MM.1S (cell line): ENCODE data around the gene ELF4.

Experiments used
- DNase-seq: peaks from one replicate; pipeline ENCODE4 v3.0.0-alpha.2; 2015
- H2AFZ ChIP-seq: fragments of 300-600 bp; sonication (generic); 2 replicates; pipeline ENCODE4 v1.6.0; 2016; ENCODE audit warnings: antibody characterized with exemption, low read length
- H3F3A ChIP-seq: fragments of 300-600 bp; sonication (generic); 2 replicates; pipeline ENCODE4 v1.6.1; 2016; ENCODE audit warnings: mild to moderate bottlenecking, antibody characterized with exemption, low read length, moderate library complexity, mixed read lengths; ENCODE audit not compliant: insufficient read depth
- H3K27ac ChIP-seq: fragments of 300-600 bp; sonication (generic); 2 replicates; pipeline ENCODE4 v1.5.1; 2016; ENCODE audit warnings: mild to moderate bottlenecking, low read length
- H3K27me3 ChIP-seq: fragments of 300-600 bp; sonication (generic); replicated peaks from 2 replicates; pipeline ENCODE4 v1.6.0; 2016; ENCODE audit warnings: low read length; ENCODE audit not compliant: insufficient read depth
- H3K36me3 ChIP-seq: fragments of 300-600 bp; sonication (generic); replicated peaks from 2 replicates; pipeline ENCODE4 v1.6.1; 2016; ENCODE audit warnings: mild to moderate bottlenecking, low read length, mixed read lengths; ENCODE audit not compliant: insufficient read depth
- H3K4me1 ChIP-seq: fragments of 300-600 bp; sonication (generic); 2 replicates; pipeline ENCODE4 v1.6.1; 2016; ENCODE audit warnings: low read length, mixed read lengths
- H3K4me2 ChIP-seq: fragments of 300-600 bp; sonication (generic); 2 replicates; pipeline ENCODE4 v1.6.0; 2016; ENCODE audit warnings: low read depth, low read length
- H3K4me3 ChIP-seq: fragments of 300-600 bp; sonication (generic); 2 replicates; pipeline ENCODE4 v1.5.1; 2016; ENCODE audit warnings: low read length, mixed read lengths
- H3K79me2 ChIP-seq: fragments of 300-600 bp; sonication (generic); 2 replicates; pipeline ENCODE4 v1.6.1; 2016; ENCODE audit warnings: mixed run types, low read length, mixed read lengths
- H3K9ac ChIP-seq: fragments of 300-600 bp; sonication (generic); 2 replicates; pipeline ENCODE4 v1.6.1; 2016; ENCODE audit warnings: low read length, mixed read lengths
- H3K9me2 ChIP-seq: fragments of 300-600 bp; sonication (generic); replicated peaks from 2 replicates; pipeline ENCODE4 v1.6.1; 2016; ENCODE audit warnings: mild to moderate bottlenecking, low read length, mixed read lengths; ENCODE audit not compliant: insufficient read depth
- H3K9me3 ChIP-seq: fragments of 300-600 bp; sonication (generic); replicated peaks from 2 replicates; pipeline ENCODE4 v1.6.1; 2016; ENCODE audit warnings: mild to moderate bottlenecking, low read length, mixed read lengths; ENCODE audit not compliant: insufficient read depth
- H4K20me1 ChIP-seq: fragments of 300-600 bp; sonication (generic); 2 replicates; pipeline ENCODE4 v1.6.1; 2016; ENCODE audit warnings: mild to moderate bottlenecking, low read length, moderate library complexity, mixed read lengths; ENCODE audit not compliant: insufficient read depth
- CTCF ChIP-seq: fragments of 300-600 bp; sonication (generic); IDR thresholded peaks from 2 replicates; pipeline ENCODE4 v1.5.1; 2016; ENCODE audit warnings: antibody characterized with exemption, low read length, mixed read lengths
- EZH2 ChIP-seq: fragments of 300-600 bp; sonication (generic); optimal IDR thresholded peaks from 2 replicates; pipeline ENCODE3; 2017; ENCODE audit warnings: low read depth, mild to moderate bottlenecking, antibody characterized with exemption, low read length, mixed read lengths
- EZH2phosphoT487 ChIP-seq: fragments of 300-600 bp; sonication (generic); IDR thresholded peaks from 2 replicates; pipeline ENCODE4 v1.6.1; 2018; ENCODE audit warnings: antibody characterized with exemption, low read length

ELF4 gene

DNA sequence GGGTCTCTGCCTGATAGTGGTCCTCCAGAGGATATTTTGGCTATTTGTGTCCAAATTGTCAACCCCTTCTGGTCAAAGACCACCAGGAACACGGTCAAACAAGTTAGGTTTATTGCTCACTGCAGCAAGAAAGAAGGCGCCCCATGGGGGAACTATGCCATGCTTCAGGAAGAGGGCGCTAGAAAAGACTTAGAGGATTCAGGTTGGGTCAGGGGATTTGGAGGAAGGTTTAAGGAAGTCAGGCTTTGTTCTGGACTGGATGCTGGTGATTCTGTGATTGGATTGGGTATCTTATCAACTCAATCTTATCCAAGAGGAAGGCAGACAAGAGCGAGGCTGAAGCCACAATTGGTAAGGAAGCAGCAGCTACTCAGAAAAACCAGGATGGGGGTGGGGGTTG is 14.3 kb upstream of the ELF4 start:
- H3K9ac ChIP-seq, result no peak overlapping the region
- no peaks in the 10 kb centered on the region for H3K9me3 ChIP-seq
- no peak for TF ChIP-seq EZH2
- no peak for TF ChIP-seq CTCF
- TF ChIP-seq EZH2phosphoT487, result no peak
- H3K9me2 ChIP-seq, result no peaks in the 10 kb centered on the region
- H3K4me3 ChIP-seq, result no peak overlapping the region
- H3K27ac ChIP-seq, result no peak overlapping the region
- no peak for DNase-seq
- no peaks in the 10 kb centered on the region for H4K20me1 ChIP-seq
- H2AFZ ChIP-seq, result no peak overlapping the region
- H3K4me2 ChIP-seq, result no peak overlapping the region
- no peaks in the 10 kb centered on the region for H3K79me2 ChIP-seq
- no peaks in the 10 kb centered on the region for H3K36me3 ChIP-seq
- H3K4me1 ChIP-seq, result peaks cover 6% of the 10 kb centered on the region; the same call in 1 of the 2 replicates
- H3K27me3 ChIP-seq, result no peaks in the 10 kb centered on the region
- no peaks in the 10 kb centered on the region for H3F3A ChIP-seq

DNA sequence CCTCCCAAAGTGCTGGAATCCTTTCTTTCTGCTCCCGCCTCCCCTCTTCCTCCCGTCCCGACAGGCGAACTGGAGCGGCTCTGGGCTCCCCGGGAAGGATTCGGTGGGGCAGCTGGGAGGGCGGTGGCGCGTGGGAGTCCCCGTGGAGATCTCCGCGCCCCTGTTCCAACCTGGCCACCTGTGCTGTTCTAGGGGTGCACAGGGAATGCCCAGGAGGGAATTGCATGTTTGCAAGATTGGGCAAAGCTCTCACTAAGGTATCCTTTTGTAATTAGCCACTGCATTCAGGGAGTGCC is 11.2 kb upstream of the ELF4 start:
- no peak overlapping the region for H2AFZ ChIP-seq
- no peaks in the 10 kb centered on the region for H3K36me3 ChIP-seq
- H3K4me1 ChIP-seq, result peaks cover 6% of the 10 kb centered on the region; the same call in 1 of the 2 replicates
- H3K79me2 ChIP-seq, result no peaks in the 10 kb centered on the region
- no peak for DNase-seq
- H3K9me2 ChIP-seq, result no peaks in the 10 kb centered on the region
- H3K4me3 ChIP-seq, result no peak overlapping the region; the same call in 1 of the 2 replicates
- TF ChIP-seq EZH2phosphoT487, result no peak
- no peak for TF ChIP-seq EZH2
- TF ChIP-seq CTCF, result no peak
- no peaks in the 10 kb centered on the region for H4K20me1 ChIP-seq
- H3K4me2 ChIP-seq, result peak overlapping the region; percentile 66; the same call in 1 of the 2 replicates
- no peak overlapping the region; the same call in 1 of the 2 replicates for H3K9ac ChIP-seq
- no peaks in the 10 kb centered on the region for H3K9me3 ChIP-seq
- H3K27me3 ChIP-seq, result no peaks in the 10 kb centered on the region
- H3F3A ChIP-seq, result no peaks in the 10 kb centered on the region
- no peak overlapping the region for H3K27ac ChIP-seq

GRCh38 chrX:130120746-130121504 is 10.6 kb upstream of the ELF4 start:
- peak; percentile 58 for DNase-seq
- peak overlapping the region; percentile 32; the same call in 1 of the 2 replicates for H3K27ac ChIP-seq

More at GRCh38 chrX:130120746-130121504, 10.6 kb upstream of the ELF4 start:
- peak overlapping the region; percentile 35 for H3K4me3 ChIP-seq
- no peaks in the 10 kb centered on the region for H3K9me3 ChIP-seq
- H3K4me2 ChIP-seq, result peak overlapping the region; percentile 66
- no peaks in the 10 kb centered on the region for H4K20me1 ChIP-seq
- peak overlapping the region; percentile 38 for H2AFZ ChIP-seq
- H3K79me2 ChIP-seq, result no peaks in the 10 kb centered on the region
- H3K27me3 ChIP-seq, result no peaks in the 10 kb centered on the region
- no peaks in the 10 kb centered on the region for H3K36me3 ChIP-seq
- peak overlapping the region; percentile 30; the same call in 1 of the 2 replicates for H3K9ac ChIP-seq
- peaks cover 6% of the 10 kb centered on the region; the same call in 1 of the 2 replicates for H3K4me1 ChIP-seq
- no peaks in the 10 kb centered on the region for H3F3A ChIP-seq
- TF ChIP-seq CTCF, result peak; percentile 64
- TF ChIP-seq EZH2, result no peak
- H3K9me2 ChIP-seq, result no peaks in the 10 kb centered on the region
